Right forelimb (tissue), 1 donor: ENCODE results near the gene NINL.
"Not testable (repeated sequence)": the region's sequence is repeated elsewhere in the genome, so short reads cannot be mapped to it uniquely, and the experiment has no call there.

Experiments
- DNase-seq: peaks from one replicate; pipeline ENCODE4 v3.0.0-alpha.2; 2018

The NINL gene

DNA sequence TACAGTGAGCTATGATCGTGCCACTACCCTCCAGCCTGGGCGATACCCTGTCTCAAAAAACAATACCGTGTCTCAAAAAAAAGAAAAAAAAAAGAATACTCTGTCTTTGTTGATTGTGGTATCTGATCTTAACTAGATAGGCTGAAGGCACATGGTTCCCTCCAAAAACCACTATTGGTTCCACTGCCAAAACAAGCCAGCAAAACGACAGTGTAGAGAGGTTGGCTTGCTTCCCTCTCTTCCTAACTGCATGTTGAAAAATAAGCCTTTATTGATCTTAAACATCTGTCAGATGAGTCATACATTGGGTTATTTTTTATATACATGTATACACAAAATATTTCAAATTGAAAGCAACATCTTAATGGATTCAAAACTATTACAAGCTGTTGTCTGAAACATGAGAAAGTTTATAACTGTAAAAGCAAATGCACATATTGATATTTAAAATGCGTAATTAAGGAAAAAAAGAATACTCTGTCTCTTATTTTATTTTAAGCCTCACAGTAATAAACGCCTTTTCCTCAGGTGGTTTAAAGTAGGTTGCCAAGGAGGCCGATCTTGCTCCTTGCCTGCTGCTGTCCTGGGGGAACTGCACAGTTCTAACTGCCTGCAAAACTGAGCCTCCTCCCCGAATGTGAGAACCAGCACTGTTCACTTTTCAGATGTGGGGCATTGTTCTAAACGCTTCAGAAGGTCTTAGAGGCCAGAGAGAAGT is 7.0 kb upstream of the NINL start:
- DNase-seq: no peak

DNA sequence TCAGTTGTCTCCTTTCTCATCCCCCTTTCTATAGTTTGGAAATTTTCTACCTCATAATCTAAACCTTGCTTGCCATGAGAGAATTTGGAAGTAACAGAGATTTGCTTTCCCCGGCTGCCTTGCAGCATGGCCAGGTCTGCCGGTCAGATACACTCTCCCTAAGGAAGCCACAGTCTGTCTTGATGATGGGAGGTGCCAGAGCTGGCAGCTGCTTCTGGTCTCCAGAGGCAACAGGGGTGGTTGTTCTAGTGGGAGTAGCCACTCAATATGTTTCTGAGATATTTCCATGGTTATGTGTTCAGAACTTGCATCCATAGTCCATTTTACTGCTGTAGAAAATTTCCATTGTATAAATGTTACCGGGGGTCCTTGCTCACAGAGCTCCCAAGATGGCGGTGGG is 5.4 kb upstream of the NINL start:
- not testable (repeated sequence) for DNase-seq

DNA sequence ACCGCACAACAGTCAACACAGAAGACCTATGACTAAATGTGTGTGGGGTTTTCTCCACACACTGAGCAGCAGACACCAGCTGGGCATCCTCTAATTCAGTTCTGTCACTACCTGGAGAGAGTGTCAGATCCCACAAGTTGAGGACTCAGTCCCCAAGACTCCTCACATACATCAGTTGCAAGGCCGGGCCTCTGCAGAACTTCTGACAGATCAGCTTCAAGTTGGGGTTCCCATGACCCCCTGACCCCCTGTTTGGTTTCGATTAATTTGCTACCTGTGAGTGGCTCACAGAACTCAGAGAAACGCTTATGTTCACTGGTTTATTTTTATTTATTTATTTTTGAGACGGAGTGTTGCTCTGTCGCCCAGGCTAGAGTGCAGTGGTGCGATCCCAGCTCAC is 3.2 kb upstream of the NINL start:
- DNase-seq: no peak

DNA sequence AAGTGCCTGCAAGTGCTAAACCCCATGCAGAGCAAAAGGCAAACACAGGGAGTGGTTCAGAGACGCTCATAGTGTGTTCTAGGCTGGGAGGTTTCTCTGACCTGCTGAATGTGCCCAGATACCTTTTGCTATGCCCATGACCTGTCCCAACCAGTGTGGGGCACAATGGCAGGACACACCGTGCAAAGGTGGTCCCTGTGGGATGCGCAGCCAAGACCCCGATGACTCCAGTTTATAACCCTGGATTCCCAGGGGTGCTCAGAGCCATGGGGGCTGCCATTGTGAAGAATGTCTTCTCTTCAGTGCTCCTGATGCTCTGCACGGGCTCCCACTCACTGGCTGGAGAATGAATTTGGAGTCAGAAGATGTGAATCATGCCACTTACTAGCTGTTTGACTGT is 2.2 kb upstream of the NINL start:
- DNase-seq: no peak

DNA sequence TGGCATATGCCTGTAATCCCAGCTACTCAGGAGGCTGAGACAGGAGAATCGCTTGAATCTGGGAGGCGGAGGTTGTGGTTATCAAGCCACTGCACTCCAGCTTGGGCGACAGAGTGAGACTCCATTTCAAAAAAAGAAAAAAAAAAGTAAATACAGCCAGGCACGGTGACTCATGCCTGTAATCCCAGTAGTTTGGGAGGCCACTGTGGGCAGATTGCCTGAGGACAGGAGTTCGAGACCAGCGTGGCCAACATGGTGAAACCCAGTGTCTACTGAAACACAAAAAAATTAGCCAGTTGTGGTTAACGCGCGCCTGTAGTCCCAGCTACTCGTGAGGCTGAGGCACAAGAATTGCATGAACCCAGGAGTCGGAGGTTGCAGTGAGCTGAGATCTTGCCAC is 1.5 kb upstream of the NINL start:
- no peak for DNase-seq

DNA sequence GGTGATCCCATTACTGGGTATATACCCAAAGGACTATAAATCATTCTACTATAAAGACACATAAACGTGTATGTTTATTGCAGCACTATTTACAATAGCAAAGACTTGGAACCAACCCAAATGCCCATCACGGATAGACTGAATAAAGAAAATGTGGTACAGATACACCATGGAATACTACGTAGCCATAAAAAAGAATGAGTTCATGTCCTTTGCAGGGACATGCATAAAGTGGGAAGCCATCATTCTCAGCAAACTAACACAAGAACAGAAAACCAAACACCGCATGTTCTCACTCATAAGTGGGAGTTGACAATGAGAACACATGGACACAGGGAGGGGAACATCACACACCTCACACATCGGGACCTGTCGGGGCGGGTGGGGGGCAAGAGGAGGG is 1.7 kb downstream of the NINL start:
- not testable (repeated sequence) for DNase-seq

DNA sequence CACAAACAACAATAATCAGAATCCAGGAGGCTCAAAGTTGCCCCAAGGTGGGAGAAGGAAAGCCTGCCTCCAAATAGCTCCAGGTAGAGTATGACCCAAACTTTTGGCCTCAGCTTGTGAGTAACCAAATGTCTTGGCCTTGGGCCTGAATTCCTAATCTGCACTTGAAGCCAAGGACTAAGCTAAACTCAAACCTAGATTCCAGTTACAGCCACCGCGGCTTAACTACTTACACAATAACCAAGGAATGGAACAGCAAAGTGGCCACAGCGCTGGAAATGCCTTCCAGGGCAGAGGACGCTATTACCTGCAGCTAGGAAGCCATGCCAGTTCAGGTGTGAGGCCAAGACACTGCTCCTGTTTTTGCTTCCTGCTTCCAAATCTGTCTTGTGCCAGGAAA is 4.6 kb downstream of the NINL start:
- DNase-seq: no peak

DNA sequence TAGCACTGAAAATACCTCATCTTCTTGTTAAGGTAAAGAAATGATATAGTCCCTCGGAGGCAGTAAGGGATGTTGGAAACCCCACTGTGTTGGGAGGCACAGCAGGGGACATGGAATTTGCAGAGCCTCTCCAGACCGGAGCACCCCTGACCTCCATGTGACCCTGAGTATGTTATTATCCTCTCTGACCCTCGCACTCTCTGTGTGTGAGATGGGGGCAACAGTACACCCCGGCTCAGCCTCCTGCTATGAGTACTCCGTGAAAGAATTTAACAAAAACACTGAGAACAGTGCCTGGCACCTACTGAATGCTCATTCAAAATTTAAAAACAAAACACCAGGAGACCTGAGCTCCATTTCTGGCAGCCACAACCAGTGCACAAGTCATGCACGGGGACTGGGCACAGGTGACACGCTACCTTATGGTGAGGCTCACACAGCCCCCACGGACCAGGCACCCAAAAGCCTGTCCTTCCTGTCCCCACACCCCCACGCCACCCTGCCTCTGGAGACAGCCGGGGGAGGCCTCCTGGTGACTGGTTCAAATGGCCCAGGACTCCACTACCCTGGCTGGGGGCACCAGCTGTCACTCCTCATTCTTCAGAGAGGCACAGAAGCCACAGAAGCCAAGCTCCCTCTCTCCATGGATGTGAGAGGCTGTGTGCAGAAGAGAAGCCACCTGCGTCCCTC is 6.1 kb downstream of the NINL start:
- DNase-seq: no peak

DNA sequence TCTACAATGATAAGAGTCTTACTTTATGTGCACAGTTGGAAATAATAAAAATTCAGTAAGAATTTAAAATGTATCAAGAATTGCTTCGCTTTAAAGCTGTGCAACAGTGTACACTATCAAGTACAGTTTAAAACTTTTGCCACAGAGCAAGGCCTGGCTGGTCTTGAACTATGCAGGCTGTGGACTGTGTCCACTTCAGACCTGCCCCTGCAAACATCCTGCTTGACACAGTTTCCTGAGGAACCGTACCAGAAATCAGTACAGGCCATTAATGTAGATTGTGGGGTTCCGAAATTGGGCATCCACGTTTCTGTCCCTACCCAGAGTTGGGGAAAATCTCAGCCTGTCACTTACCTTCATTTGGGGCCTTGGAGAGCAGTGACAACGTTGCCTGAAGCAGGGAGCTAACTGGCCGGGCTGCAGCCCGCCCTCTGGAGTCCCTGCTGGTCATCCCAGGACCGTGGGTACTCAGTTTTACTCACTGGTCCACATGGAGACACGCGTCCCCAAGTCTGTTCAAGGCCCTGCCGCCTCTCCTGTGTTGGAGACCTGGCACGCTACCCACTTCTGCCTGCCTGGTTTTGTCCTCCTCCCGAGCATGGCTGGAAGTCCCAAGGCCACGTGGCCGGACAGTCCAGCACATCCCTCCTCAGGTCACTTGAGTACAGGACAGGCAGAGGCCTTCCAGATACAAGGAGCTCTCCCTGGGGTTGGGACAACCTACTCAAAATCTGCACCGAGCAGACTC is 8.4 kb downstream of the NINL start:
- no peak for DNase-seq

DNA sequence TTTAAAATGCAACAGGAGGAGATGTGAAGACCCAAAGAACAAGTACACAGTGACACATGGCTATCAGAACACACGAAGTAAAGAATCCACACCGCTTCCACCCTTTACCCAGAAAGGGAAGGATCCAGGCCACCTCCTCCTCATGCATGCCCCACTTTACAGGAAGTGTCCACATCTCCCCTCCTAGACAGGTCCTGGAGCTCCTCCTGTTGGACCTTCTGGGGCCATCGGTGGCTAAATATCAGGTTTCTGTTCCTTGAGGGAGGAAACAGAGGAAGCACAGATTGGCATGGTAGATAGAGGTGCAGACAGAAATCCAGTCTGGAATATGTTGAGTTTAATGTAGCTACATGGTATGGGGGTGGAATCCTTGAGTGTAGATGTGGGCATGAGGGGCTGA is 10.9 kb downstream of the NINL start:
- no peak for DNase-seq

DNA sequence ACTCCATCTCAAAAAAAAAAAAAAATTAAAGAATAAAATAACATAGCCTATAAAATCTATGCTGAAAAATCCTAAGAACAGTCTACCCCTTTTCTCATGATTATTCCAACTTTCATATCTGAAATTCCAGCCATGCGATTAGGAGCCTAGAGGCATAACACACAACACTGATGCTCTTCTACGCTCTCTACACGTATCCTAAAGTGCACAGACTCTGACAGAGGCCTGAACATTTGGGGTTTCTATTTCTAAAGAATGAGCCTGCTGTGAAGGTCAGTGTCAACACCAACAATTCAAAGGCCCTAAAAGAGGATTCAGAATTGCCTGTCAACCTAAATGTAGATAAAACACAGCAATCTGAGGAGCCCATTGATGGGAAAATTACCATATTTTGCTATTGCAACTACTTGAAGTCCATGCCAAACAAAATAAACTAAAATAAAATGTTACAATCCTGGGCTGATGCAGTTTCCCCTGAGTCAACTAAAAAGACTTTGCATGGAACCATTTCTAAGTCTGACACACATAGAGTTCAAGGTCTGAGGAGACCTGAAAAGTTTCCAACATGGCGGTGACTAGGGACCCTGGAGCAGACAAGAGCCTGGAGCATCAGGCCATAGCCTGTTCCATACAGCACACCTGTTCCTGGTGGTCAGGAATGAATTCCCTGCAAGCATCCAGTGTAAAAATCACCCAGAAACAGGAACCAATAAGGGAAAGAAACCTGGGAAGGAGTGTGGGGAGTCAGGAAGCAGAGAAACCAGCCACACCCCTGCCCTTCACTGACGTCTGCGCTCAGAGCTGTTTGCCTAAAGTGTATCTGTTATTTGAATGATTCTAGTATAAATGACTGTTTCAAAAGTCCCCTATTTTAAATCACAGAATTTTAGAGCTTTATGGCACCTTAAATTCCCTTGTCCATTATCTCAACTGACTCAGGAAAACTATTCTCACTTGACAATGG is 11.8 kb downstream of the NINL start:
- no peak for DNase-seq

DNA sequence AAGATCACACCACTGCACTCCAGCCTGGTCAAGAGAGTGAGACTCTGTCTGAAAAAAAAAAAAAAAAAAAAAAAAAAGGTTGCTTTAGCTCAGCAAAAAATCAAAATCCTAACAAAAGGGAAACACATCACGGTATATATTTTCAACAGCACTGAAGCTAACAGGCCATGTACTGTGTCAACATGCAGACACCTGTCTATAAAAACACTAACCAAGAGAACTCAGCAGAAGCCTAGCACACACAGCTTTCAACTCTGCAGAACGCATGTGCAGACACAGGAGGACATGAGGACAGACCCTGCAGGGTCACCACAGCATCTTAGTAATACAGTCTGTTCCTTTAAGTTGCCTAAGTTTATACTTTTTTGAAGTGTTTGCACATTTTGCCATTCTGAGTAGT is 13.5 kb downstream of the NINL start:
- DNase-seq: no peak

DNA sequence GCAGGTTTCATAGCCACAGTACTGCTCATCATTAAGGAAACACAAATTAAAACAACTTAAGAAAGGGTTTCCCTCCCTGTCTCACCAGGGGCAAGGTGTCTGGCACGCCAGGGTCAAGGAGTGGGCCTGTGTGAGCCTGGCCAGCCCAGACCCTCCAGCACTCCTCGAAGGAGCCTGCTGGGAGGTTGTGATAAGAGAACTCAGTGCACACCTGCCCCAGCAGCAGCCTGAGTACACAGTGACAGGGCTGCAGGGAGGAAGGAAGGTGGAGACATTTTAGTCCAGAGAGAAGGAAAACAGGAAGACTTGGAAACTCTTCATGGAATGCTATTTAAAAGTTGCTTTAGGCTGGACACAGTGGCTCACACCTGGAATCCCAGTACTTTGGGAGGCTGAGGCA is 14.1 kb downstream of the NINL start:
- no peak for DNase-seq

DNA sequence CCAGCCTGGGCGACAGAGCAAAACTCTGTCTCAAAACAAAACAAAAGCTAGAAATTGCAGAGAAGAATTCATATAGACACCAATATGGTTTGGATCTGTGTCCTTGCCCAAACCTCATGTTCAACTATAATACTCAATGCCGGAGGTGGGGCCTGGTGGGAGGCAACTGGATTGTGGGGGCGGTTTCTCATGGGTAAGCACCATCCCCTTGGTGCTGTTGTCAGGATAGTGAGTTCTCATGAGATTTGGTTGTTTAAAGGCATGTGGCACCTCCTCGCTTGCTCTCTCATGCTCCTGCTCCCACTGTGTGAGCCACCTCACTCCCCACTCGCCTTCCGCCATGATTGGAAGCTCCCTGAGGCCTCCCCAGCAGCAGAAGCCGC is 15.2 kb downstream of the NINL start:
- DNase-seq: no peak

DNA sequence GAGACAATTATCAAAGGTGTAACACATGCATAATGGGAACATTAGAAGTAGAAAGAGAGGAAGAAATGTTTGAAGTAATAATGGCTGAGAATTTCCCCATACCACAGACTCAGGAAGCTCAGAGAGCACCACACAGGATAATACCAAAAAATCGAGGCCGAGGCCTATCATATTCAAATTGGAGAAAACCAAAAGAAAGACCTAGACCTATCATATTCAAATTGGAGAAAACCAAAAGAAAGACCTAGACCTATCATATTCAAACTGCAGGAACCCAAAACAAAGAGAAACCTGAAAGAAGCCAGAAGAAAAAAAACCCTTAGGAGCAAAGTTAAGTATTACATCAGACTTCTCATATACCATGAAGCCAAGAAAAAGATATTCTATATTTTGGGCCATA is 18.0 kb downstream of the NINL start:
- no peak for DNase-seq

DNA sequence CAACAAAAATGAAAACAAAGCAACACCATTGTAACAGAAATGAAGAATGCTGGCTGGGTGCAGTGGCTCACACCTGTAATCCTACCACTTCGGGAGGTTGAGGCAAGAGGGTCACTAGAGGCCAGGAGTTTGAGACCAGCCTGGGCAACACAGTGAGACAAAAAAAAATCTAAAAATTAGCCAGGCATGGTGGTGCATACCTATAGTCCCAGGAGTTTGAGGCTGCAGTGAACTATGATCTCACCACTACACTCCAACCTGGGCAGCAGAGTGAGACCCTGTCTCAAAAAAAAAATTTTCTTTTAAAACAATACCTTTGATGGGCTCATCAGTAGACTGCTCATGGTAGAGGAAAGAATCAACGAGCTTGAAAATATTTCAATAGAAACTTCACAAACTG is 18.5 kb downstream of the NINL start:
- no peak for DNase-seq

DNA sequence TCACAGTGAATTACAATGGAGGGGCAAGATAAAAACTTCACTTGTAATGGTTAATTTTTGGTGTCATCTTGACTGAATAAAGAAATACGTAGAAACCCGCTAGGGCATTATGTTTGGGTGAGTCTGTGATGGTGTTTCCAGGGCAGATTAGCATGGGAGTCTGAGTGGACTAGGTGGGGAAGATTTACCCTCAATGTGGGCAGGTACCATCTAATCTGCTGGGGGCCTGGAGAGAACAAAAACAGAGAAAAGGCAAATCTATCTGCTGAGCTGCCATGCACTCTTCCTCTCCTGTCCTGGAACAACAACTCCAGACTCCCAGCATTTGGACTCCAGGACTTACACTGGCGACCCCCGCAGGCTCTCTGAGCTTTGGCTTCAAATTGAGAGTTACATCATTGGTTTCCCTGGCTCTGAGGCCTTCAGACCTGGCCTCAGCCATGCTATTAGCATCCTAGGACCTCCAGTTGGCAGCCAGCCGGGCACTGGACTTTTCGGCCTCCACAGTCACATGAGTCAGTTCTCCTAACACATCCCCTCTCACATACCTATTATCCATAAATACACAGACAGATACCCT is 19.7 kb downstream of the NINL start:
- DNase-seq: no peak

DNA sequence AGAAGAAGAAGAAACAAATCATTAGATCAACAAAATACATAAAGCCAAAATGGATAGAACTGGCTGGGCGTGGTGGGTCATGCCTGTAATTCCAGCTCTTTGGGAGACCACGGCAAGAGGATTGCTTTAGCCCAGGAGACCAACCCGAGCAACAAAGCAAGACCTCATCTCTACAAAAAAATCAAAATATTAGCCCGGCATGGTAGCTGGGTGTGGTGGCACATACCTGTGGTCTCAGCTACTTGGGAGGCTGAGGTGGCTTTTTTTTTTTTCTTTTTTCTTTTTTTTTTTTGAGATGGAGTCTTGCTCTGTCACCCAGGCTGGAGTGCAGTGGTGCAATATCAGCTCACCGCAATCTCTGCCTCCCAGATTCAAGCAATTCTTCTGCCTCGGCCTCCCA is 21.5 kb downstream of the NINL start:
- DNase-seq: no peak

DNA sequence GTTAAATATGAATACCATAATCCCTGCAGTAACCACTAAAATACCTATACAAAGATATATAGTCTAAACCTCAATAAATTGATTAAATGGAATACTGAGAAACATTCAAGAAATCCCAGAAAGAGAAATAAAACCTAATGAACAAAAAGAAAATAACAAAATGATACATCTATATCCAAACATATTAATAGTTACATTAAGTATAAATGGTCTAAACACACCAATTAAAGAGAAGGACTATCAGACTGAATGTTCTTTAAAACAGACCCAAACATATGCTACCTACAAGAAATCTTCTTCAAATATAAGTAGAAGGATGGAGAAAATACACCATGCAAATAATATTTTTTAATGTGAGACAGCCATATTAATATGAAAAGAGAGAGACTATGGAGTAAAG is 22.0 kb downstream of the NINL start:
- DNase-seq: no peak

DNA sequence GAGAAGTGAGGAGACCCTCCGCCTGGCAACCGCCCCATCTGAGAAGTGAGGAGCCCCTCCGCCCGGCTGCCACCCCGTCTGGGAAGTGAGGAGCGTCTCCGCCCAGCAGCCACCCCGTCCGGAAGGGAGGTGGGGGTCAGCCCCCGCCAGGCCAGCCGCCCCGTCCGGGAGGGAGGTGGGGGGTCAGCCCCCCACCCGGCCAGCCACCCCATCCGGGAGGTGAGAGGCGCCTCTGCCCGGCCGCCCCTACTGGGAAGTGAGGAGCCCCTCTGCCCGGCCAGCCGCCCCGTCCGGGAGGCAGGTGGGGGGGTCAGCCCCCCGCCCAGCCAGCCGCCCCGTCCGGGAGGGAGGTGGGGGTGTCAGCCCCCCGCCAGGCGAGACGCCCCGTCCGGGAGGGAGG is 23.6 kb downstream of the NINL start:
- DNase-seq: not testable (repeated sequence)

DNA sequence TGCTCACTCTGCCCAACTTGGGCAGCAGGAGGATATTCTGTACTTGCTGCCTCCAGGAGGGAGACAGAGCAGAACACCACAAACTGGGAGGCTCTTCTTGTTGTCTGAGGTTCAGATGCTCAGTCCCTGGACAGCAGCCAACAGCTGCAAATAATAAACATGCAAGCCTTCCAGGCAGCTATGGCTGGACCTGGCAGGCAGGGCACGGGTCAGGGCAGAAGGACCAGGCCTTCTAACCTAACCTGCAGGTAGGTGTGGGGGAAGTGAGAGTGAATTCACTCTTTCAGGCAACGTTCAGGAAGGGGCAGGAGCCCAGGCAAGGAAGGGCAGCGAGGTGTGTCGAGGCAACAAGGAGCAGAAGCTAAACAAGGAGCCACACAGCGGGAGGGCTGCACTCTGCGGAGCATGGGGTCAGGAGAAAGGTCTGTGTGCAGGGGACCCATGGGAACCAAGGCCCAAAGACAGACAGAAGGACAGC is 31.5 kb downstream of the NINL start:
- DNase-seq: no peak

DNA sequence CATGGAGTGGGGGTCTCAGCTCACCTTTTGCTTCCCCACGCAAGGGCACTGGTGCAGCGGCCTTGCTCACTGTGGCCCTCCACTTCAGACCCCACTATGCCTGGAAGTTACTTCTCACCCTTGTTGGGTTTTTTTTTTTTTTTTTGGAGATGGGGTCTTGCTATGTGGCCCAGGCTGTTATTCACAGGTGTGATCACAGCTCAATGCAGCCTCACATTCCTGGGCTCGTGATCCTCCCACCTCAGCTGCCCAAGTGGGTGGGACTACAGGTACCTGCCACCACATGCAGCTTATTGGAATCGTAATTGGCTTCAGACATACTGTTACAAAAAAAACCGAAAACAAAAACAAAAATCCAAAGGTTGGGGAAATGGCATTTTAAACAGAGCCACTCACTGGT is 32.4 kb downstream of the NINL start:
- DNase-seq: no peak
